ENCODE measurements around the gene AUP1. TPM values are rescaled to one million over a fixed set of nuclear protein-coding genes. Genes with fewer than 3 reads are reported as not detected.

The AUP1 gene
- polyA plus RNA-seq, 1 donor from 2014 or later: 153 TPM

GRCh38 chr2:74505448-74506246 is 23.9 kb downstream of the AUP1 start:
- Histone ChIP-seq H3F3A (ENCODE audit: insufficient read depth, low read length, poor library complexity, severe bottlenecking) (peaks cover 3% of the 10 kb centered on the region), H3K9me3 (ENCODE audit: low read length) (no peaks in the 10 kb centered on the region), H2AFZ (ENCODE audit: low read depth, low read length) (no peak overlapping the region), H3K27me3 (ENCODE audit: insufficient read depth, low read depth, low read length) (peaks cover 76% of the 10 kb centered on the region), H3K9me2 (ENCODE audit: insufficient read depth, low read length) (no peaks in the 10 kb centered on the region), H3K9ac (ENCODE audit: low read length) (no peak overlapping the region), H4K20me1 (ENCODE audit: insufficient read depth) (no peaks in the 10 kb centered on the region), H3K79me2 (replicated peaks; ENCODE audit: insufficient read depth, low read length) (peaks cover 6% of the 10 kb centered on the region), H3K4me3 (ENCODE audit: low read length) (peak overlapping the region; percentile 70), H3K4me2 (ENCODE audit: low read length) (no peak overlapping the region), H3K36me3 (ENCODE audit: insufficient read depth, low read length) (peaks cover 7% of the 10 kb centered on the region), H3K27ac (ENCODE audit: low read length) (no peak overlapping the region)
- TF ChIP-seq EZH2 (IDR thresholded peaks at IDR 0.05; ENCODE audit: borderline replicate concordance, insufficient read depth, low read length, poor library complexity, severe bottlenecking) (no peak), CTCF (IDR thresholded peaks at IDR 0.05; ENCODE audit: poor library complexity, severe bottlenecking) (no peak), EP300 (conservative IDR thresholded peaks at IDR 0.05; ENCODE audit: poor library complexity, severe bottlenecking) (no peak), POLR2AphosphoS5 (IDR thresholded peaks at IDR 0.05) (no peak), SMC3 (conservative IDR thresholded peaks at IDR 0.05; ENCODE audit: poor library complexity) (no peak), TAF1 (IDR thresholded peaks at IDR 0.05; ENCODE audit: low read depth) (no peak), RAD21 (conservative IDR thresholded peaks at IDR 0.05) (no peak), REST (IDR thresholded peaks at IDR 0.05; ENCODE audit: borderline replicate concordance) (no peak), MXI1 (conservative IDR thresholded peaks at IDR 0.05; ENCODE audit: poor library complexity, severe bottlenecking) (no peak)

- TF ChIP-seq POLR2AphosphoS5 (IDR thresholded peaks at IDR 0.05) (no peak), EP300 (conservative IDR thresholded peaks at IDR 0.05; ENCODE audit: poor library complexity, severe bottlenecking) (no peak), REST (IDR thresholded peaks at IDR 0.05; ENCODE audit: borderline replicate concordance) (no peak), CTCF (IDR thresholded peaks at IDR 0.05; ENCODE audit: poor library complexity, severe bottlenecking) (no peak), MXI1 (conservative IDR thresholded peaks at IDR 0.05; ENCODE audit: poor library complexity, severe bottlenecking) (no peak), RAD21 (conservative IDR thresholded peaks at IDR 0.05) (no peak), SMC3 (conservative IDR thresholded peaks at IDR 0.05; ENCODE audit: poor library complexity) (no peak), EZH2 (IDR thresholded peaks at IDR 0.05; ENCODE audit: borderline replicate concordance, insufficient read depth, low read length, poor library complexity, severe bottlenecking) (no peak), TAF1 (IDR thresholded peaks at IDR 0.05; ENCODE audit: low read depth) (no peak)
- Histone ChIP-seq H4K20me1 (ENCODE audit: insufficient read depth) (no peaks in the 10 kb centered on the region), H3K9me2 (ENCODE audit: insufficient read depth, low read length) (no peaks in the 10 kb centered on the region), H3K36me3 (ENCODE audit: insufficient read depth, low read length) (peaks cover 7% of the 10 kb centered on the region), H3K4me2 (ENCODE audit: low read length) (no peak overlapping the region), H3K9ac (ENCODE audit: low read length) (no peak overlapping the region), H3K4me3 (ENCODE audit: low read length) (no peak overlapping the region), H3F3A (ENCODE audit: insufficient read depth, low read length, poor library complexity, severe bottlenecking) (peaks cover 3% of the 10 kb centered on the region), H2AFZ (ENCODE audit: low read depth, low read length) (no peak overlapping the region), H3K27ac (ENCODE audit: low read length) (no peak overlapping the region), H3K27me3 (ENCODE audit: insufficient read depth, low read depth, low read length) (peaks cover 76% of the 10 kb centered on the region), H3K79me2 (replicated peaks; ENCODE audit: insufficient read depth, low read length) (peaks cover 6% of the 10 kb centered on the region), H3K9me3 (ENCODE audit: low read length) (no peaks in the 10 kb centered on the region)
Measured at GRCh38 chr2:74504591-74504990, 24.9 kb downstream of the AUP1 start.
